Type B pancreatic cell (in vitro differentiated cells): Measurements from ENCODE around the gene RELB. TPM values are rescaled to one million over a fixed set of nuclear protein-coding genes. Genes with fewer than 3 reads are reported as not detected.

ENCODE experiments used
- DNase-seq: peaks from one replicate; pipeline ENCODE4 v3.0.0; 2021; ENCODE audit warnings: mixed read lengths; ENCODE audit not compliant: unreplicated experiment; ENCODE audit errors: extremely low spot score
- H3K27ac Mint-ChIP-seq: 2 replicates; pipeline ENCODE4 v1.8.0; 2021; ENCODE audit warnings: mild to moderate bottlenecking, mixed read lengths
- H3K27me3 Mint-ChIP-seq: 2 replicates; pipeline ENCODE4 v1.8.0; 2021; ENCODE audit warnings: mixed read lengths
- H3K36me3 Mint-ChIP-seq: 2 replicates; pipeline ENCODE4 v1.8.0; 2021; ENCODE audit warnings: mixed read lengths
- H3K4me1 Mint-ChIP-seq: one replicate; pipeline ENCODE4 v1.8.0; 2021; ENCODE audit warnings: mixed read lengths; ENCODE audit not compliant: unreplicated experiment
- H3K4me3 Mint-ChIP-seq: 2 replicates; pipeline ENCODE4 v1.8.0; 2021; ENCODE audit warnings: mild to moderate bottlenecking, mixed read lengths
- H3K9me3 Mint-ChIP-seq: 2 replicates; pipeline ENCODE4 v1.8.0; 2021; ENCODE audit warnings: mixed read lengths
- CTCF ChIP-seq: fragments of 200-600 bp; sonication (generic); conservative IDR thresholded peaks from 2 replicates; pipeline ENCODE4 v1.5.0; 2021; ENCODE audit warnings: antibody characterized with exemption, mild to moderate bottlenecking
- total RNA-seq: library from RNA; stranded (reverse); gene quantifications from 2 replicates; pipeline ENCODE4 v1.2.1, GENCODE V29; 2021; ENCODE audit warnings: low replicate concordance

Gene RELB
- total RNA-seq, 1 donor from 2014 or later = 6.9 TPM

- H3K27ac Mint-ChIP-seq = no peak overlapping the region
- no peak for TF ChIP-seq CTCF
- no peak for DNase-seq
- peaks cover 5% of the 10 kb centered on the region for H3K36me3 Mint-ChIP-seq
- no peaks in the 10 kb centered on the region for H3K9me3 Mint-ChIP-seq
- no peak overlapping the region for H3K4me3 Mint-ChIP-seq
- peaks cover 4% of the 10 kb centered on the region for H3K27me3 Mint-ChIP-seq
- H3K4me1 Mint-ChIP-seq = peaks cover 10% of the 10 kb centered on the region
Observed at GRCh38 chr19:45071969-45072790, 70.9 kb downstream of the RELB start.

- peaks cover 10% of the 10 kb centered on the region for H3K4me1 Mint-ChIP-seq
- peak overlapping the region; percentile 74 for H3K27ac Mint-ChIP-seq
- H3K27me3 Mint-ChIP-seq = peaks cover 4% of the 10 kb centered on the region
- peak overlapping the region; percentile 71 for H3K4me3 Mint-ChIP-seq
- TF ChIP-seq CTCF = no peak
- no peaks in the 10 kb centered on the region for H3K9me3 Mint-ChIP-seq
- no peak for DNase-seq
- H3K36me3 Mint-ChIP-seq = no peaks in the 10 kb centered on the region
Observed at GRCh38 chr19:45074744-45075300, 73.6 kb downstream of the RELB start.

GRCh38 chr19:45075301-45076028 lies 74.2 kb downstream of the RELB start:
- peaks cover 4% of the 10 kb centered on the region for H3K27me3 Mint-ChIP-seq
- H3K4me3 Mint-ChIP-seq = peak overlapping the region; percentile 84
- no peak for DNase-seq
- H3K27ac Mint-ChIP-seq = peak overlapping the region; percentile 41
- no peaks in the 10 kb centered on the region for H3K36me3 Mint-ChIP-seq
- no peaks in the 10 kb centered on the region for H3K9me3 Mint-ChIP-seq
- H3K4me1 Mint-ChIP-seq = peaks cover 10% of the 10 kb centered on the region
- TF ChIP-seq CTCF = no peak

DNA sequence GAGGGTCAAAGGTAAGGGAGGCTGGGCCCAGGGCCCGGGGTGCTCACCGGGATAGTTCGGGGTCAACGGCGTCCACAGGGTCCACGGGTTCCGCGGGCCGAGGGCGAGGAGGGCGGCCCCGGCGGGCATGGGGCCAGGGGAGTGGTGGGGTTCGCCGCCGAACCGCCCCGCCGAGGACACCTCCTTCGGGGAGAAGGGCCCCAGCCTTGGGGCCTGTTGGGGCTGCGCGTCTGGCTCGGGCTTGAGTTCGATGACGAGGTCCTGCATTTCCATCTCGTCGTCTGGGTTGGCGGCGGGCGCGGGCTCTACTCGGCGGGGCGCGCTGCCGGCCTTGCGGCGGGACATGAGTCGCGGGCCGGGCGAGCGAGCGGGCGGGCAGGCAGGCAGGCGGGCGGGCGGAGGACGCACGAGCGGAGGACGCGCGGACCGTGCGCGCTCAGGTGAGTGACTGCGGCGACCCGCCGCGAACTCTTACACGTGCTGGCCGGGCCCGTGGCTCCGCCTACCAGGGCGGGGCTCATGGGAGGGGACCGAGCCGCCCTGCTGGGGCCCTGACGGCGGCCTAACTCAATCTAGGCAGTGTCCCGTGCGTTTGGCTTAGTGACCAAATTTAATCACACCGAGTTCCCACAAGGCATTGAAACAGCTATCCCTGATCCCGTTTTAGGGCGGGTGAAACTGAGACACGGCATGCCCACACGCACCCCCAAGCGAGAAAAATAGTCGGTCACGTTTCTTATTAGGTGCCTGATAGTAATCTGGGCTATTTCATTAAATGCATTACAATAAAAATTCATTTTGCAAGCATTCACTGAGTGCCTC lies 75.0 kb downstream of the RELB start, which contains the start of gene ZNF296:
TSS of gene ZNF296 (minus strand) at position 450 of the 822 bp plus-strand sequence. CDS start at position 345, 105 bp downstream.
- H3K4me3 Mint-ChIP-seq = peak within 1 kb of the TSS; percentile 84
- no peak for DNase-seq
- peaks cover 4% of the 10 kb centered on the region for H3K27me3 Mint-ChIP-seq
- peaks cover 10% of the 10 kb centered on the region for H3K4me1 Mint-ChIP-seq
- no peaks in the 10 kb centered on the region for H3K36me3 Mint-ChIP-seq
- TF ChIP-seq CTCF = no peak
- H3K27ac Mint-ChIP-seq = peak within 1 kb of the TSS; percentile 58
- H3K9me3 Mint-ChIP-seq = no peaks in the 10 kb centered on the region
